IPS-NIHi11 (cell line): Measurements from ENCODE around the gene GON4L.
"Not testable (repeated sequence)": the region's sequence is repeated elsewhere in the genome, so short reads cannot be mapped to it uniquely, and the experiment has no call there.

Experiments used
- DNase-seq: peaks from one replicate; pipeline ENCODE4 v3.0.0; 2012; ENCODE audit warnings: mixed read lengths, low spot score

The GON4L gene

GRCh38 chr1:155748141-155748540, 108.9 kb downstream of the GON4L start:
- not testable (repeated sequence) for DNase-seq

GRCh38 chr1:155747586-155747985, 109.4 kb downstream of the GON4L start:
- not testable (repeated sequence) for DNase-seq

- peak; percentile 83 for DNase-seq
These were observed 111.5 kb downstream of the GON4L start for GRCh38 chr1:155745284-155746228.

GRCh38 chr1:155744711-155745283, 112.2 kb downstream of the GON4L start:
- DNase-seq: no peak

GRCh38 chr1:155741908-155742307, 115.1 kb downstream of the GON4L start:
- no peak for DNase-seq

GRCh38 chr1:155740995-155741394, 116.0 kb downstream of the GON4L start:
- no peak for DNase-seq

GRCh38 chr1:155729031-155729898, 127.7 kb downstream of the GON4L start:
- DNase-seq: peak; percentile 62

- no peak for DNase-seq
These were observed 131.9 kb downstream of the GON4L start for GRCh38 chr1:155725142-155725541.

- no peak for DNase-seq
These were observed 137.3 kb downstream of the GON4L start for GRCh38 chr1:155719703-155720102.

- DNase-seq: not testable (repeated sequence)
These were observed 138.4 kb downstream of the GON4L start for GRCh38 chr1:155718524-155719115.

GRCh38 chr1:155717041-155717440, 140.0 kb downstream of the GON4L start:
- DNase-seq: no peak

- no peak for DNase-seq
These were observed 141.2 kb downstream of the GON4L start for GRCh38 chr1:155715777-155716176.

- not testable (repeated sequence) for DNase-seq
These were observed 142.0 kb downstream of the GON4L start for GRCh38 chr1:155715056-155715455.

GRCh38 chr1:155713075-155713474, 143.9 kb downstream of the GON4L start:
- DNase-seq: no peak

GRCh38 chr1:155712636-155713035, 144.4 kb downstream of the GON4L start:
- DNase-seq: not testable (repeated sequence)

- not testable (repeated sequence) for DNase-seq
These were observed 145.6 kb downstream of the GON4L start for GRCh38 chr1:155711457-155711856.

GRCh38 chr1:155709391-155709790, 147.6 kb downstream of the GON4L start:
- no peak for DNase-seq

- DNase-seq: no peak
These were observed 150.9 kb downstream of the GON4L start for GRCh38 chr1:155706139-155706538.

- not testable (repeated sequence) for DNase-seq
These were observed 152.6 kb downstream of the GON4L start for GRCh38 chr1:155704414-155704813.

- DNase-seq: no peak
These were observed 153.8 kb downstream of the GON4L start for GRCh38 chr1:155703216-155703615.

- DNase-seq: not testable (repeated sequence)
These were observed 155.3 kb downstream of the GON4L start for GRCh38 chr1:155701675-155702074.
